Measurements from ENCODE around the gene XXYLT1.

DNA sequence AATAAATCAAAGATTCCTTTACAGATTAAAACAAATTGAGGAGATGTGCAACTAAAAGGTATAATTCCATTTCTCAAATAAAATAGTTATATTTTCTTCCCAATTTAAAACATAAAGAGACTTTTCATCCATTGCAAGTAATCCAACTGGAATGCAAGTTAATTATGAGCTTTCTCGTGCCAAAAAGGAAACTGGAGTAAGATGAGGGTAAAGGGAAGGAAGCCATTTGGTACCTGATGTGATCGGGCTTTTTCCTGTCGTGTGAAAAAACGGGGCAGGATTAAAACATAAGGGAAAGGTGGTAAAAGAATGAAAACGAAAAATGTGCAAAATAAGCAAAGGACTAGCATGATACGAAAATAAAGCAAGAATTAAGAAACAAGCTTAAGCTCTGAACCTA, 41.8 kb upstream of the XXYLT1 start:
- TF ChIP-seq, protein P1, sequence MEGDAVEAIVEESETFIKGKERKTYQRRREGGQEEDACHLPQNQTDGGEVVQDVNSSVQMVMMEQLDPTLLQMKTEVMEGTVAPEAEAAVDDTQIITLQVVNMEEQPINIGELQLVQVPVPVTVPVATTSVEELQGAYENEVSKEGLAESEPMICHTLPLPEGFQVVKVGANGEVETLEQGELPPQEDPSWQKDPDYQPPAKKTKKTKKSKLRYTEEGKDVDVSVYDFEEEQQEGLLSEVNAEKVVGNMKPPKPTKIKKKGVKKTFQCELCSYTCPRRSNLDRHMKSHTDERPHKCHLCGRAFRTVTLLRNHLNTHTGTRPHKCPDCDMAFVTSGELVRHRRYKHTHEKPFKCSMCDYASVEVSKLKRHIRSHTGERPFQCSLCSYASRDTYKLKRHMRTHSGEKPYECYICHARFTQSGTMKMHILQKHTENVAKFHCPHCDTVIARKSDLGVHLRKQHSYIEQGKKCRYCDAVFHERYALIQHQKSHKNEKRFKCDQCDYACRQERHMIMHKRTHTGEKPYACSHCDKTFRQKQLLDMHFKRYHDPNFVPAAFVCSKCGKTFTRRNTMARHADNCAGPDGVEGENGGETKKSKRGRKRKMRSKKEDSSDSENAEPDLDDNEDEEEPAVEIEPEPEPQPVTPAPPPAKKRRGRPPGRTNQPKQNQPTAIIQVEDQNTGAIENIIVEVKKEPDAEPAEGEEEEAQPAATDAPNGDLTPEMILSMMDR (conservative IDR thresholded peaks at IDR 0.05; ENCODE audit: low read depth, low read length), result no peak
- TF ChIP-seq RFX5 (IDR thresholded peaks at IDR 0.05; ENCODE audit: low read depth, low read length), result no peak
- TF ChIP-seq, protein P2, sequence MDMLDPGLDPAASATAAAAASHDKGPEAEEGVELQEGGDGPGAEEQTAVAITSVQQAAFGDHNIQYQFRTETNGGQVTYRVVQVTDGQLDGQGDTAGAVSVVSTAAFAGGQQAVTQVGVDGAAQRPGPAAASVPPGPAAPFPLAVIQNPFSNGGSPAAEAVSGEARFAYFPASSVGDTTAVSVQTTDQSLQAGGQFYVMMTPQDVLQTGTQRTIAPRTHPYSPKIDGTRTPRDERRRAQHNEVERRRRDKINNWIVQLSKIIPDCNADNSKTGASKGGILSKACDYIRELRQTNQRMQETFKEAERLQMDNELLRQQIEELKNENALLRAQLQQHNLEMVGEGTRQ (IDR thresholded peaks at IDR 0.05; ENCODE audit: low read depth, low read length), result no peak
- TF ChIP-seq FOS (IDR thresholded peaks at IDR 0.05; ENCODE audit: low read depth, low read length), result no peak
- no peak for TF ChIP-seq BHLHE40 (IDR thresholded peaks at IDR 0.05; ENCODE audit: low read depth, low read length)
- no peak for TF ChIP-seq MAZ (IDR thresholded peaks at IDR 0.05; ENCODE audit: borderline replicate concordance, low read depth, low read length)
- TF ChIP-seq POLR2A (IDR thresholded peaks at IDR 0.05; ENCODE audit: low read depth, low read length), result no peak
- no peak for TF ChIP-seq RAD21 (IDR thresholded peaks at IDR 0.05; ENCODE audit: low read length)
- TF ChIP-seq MXI1 (IDR thresholded peaks at IDR 0.05; ENCODE audit: borderline replicate concordance, low read depth, low read length), result no peak
- TF ChIP-seq CHD1 (IDR thresholded peaks at IDR 0.05; ENCODE audit: low read depth, low read length), result no peak
- no peak for TF ChIP-seq CEBPB (IDR thresholded peaks at IDR 0.05; ENCODE audit: low read depth, low read length)
- TF ChIP-seq RCOR1 (IDR thresholded peaks at IDR 0.05; ENCODE audit: insufficient replicate concordance, low read length), result no peak
- TF ChIP-seq MAFK (IDR thresholded peaks at IDR 0.05; ENCODE audit: low read depth, low read length), result no peak
- TF ChIP-seq SMC3 (IDR thresholded peaks at IDR 0.05; ENCODE audit: low read depth, low read length), result no peak

All from IMR-90 (cell line).